SIG-M5 treated with dmso at 0.1 percent for 504 hours (cell line): ENCODE data around the gene GUCA2B.

Experiments used
- DNase-seq: peaks from one replicate; lab custom pipeline; 2025; ENCODE audit not compliant: unreplicated experiment; lab: John Stamatoyannopoulos, UW

Gene GUCA2B

DNA sequence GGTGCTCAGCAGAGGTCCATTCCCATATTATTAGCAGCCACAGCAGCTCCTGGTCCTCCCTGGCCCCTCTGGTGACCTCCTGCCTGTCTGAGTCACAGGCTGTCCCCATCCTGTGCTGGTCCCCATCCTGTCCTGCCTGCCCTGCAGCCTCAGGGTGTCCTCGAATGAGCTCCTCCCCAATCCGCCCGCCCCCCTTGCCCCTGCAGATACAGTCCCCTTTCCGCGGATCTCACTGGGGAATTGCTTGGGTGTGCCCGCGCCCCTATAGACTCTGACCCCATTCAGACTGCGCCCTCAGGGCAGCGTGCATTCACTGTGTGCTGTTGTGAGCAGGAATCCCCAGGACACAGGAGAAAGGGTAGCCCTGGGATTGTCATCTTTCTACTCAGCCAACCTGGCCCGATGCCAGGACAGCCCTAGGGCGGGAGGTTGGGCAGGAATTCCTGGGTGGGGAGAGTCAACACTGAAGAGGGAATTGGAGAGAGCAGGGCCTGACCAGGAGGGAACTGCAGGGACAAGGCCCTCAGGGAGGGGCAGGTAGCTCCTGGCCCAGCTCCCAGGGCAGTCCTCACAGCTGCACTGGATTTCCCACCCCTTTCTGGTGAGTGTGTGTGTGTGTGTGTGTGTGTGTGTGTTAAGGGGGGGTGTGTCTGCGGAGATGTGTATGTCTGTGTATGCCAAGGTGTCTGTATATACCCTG lies 12.5 kb downstream of the GUCA2B start:
- peak; percentile 37 for DNase-seq

DNA sequence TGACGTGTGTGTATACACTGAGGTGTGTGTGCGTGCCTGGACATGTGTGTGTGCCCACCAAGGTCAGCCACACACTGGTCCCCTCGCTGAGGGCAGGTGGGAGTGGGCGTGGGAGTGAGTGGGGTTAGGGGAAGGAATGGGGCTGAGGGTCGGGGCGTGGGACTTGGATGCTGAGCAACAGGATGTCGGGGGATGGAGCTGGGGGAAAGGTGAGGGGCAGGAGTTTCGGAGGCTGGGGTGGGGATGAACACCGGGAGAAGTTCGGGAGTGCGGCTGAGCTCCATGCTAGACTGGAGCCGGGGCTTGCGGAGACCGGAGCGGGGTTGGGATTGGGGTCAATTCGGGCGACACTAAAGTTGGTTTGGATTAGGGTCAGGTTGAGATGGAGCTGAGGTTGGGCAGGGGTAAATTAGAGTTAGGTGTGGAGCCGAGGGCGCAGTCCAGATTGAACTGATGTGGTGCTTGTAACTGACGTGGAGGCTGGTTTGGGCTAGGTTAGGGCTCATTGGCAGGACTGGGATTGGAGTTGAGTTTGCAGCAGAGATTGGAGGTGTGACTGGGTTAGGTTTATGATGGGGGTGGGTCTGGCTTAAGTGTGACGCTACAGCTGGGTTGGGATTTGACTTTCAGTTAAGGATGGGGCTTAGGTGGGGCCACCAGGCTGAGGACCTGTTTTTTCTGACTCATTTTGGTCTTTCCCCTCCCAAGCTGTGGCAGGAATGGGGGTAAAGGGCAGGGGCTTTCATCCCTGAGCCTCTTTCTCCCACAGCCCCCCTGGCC lies 14.6 kb downstream of the GUCA2B start:
- DNase-seq = no peak

DNA sequence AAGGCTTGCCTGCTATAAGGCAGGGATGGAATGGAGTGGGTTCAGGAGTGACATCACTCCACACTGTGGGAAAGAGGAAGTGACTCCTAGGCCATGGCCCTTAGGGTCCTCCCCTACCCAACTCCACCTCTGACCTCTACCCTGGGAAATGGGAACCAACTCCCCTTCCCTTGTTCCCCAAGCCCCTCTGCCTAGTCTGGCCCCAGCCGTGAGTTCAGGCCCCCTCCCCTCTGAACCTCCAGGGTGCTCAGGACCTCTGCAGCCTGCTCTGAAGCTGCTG lies 15.1 kb downstream of the GUCA2B start:
- DNase-seq = no peak

DNA sequence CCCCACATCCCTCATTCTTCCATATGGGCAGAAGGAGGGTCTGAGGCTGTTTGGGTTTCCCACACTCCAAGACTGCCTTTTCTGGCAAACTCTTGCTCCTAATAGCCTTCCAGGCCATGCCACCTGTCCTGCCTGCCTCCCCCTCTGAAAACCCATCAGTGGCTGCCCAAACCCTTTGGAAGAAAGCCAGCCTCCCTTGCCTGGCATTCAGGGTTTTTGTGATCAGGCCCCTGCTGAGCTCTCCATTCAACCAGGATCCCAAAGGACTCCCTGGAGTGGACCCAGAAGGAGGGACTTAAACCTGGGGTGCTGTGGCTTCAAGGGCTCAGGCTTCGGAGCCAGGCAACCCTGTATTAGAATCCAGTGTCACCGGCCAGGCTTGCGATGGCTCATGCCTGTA lies 15.6 kb downstream of the GUCA2B start:
- DNase-seq = no peak

DNA sequence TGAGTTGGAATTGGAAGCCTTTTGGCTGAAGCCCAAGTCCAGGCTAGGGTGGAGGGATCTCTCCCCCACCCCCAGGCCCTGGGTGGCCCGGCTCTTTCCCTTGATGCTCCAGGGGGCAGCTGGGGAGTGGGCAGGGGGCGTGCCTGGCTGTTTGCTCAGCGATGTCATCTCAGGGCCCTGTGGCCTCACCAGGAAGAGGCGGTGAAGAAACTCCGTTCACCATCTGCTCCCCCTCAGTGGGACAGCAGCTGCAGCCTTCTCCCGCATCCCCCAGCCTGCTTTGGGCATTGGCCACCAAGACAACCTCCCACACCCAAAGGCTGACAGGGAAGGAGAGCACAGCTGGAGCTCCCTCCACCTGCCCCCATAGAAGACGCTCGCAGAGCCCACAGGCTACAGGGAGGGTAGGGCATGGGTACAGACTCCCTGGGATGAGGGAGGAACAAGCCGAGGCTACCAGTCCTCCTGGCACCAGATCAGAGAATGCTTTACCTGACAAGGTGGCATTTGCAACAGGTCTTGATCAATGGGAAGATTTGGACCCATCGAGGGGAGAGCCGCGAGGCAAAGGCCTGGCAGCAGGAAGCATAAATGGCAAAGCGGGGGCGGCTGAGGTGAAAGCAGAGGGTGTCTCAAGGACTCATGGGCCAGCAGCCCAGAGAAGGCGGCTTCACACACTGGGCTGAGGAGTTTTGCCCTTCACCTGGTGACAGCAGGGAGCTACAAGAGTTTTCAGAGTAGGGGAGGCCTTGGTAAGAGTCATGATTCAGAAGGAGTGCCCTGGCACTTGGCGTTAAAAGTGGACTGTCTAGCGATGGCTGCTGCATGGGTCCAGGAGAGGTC lies 17.8 kb downstream of the GUCA2B start:
- no peak for DNase-seq

DNA sequence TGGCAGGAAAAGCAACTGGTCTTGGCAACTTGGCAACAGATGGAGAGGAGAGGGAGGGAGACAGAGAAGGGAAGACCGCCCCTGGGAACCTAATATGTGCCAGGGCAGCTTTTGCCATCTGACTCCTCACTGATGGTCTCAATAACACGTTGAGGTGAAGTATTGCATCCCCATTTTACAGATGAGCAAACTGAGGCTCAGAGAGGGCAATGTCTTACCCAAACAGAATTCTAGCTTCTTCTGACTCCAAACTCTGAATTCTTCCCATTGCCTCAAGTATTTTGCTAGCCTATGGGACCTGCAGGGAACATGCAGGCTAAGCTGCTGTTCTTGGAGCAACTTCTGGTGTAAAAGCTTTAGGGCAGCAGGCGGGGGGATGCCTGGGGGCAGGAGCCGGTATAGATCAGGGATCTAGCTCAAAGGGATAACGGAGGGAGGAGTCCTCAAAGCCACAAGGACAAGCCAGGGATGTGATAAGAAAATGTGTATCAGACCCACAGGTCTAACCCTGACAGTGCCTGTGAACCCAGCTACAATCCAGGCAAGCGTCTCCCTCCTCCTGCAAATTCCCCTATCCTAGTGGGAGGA lies 18.6 kb downstream of the GUCA2B start:
- no peak for DNase-seq

DNA sequence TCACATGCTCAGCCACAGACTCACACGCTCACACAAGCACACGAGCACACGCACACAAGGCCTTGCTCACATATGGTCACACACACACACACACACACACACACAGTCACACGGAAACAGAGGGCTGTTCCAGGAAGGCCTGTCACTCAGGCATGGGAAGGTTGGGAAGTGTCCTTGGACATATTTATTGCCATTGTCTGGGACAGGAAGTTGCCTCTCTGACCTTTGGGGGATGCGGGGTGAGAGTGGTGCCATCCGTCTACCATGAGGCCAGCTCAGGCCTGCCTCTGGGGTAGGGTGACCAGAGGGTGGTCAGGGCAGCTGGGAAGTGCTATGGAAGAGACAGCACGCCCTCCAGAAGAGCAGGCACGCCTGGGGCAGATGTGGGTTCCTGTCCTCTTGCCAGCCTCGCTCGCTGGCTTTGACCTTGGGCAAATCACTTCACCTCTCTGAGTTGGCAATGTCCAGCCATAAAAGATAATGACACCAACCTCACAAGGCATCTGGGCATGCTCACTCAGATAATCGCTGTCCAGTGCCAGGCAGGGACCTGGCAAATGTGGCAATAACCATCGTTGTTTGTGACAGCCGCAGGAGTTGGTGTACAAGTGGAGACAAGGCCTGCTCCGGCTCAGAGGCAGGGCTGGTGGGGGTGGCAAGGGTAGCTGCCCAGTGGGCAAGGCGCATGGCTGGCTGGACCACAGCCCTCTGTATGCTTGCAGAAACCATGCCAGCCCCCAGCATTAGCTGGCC lies 19.3 kb downstream of the GUCA2B start:
- no peak for DNase-seq

DNA sequence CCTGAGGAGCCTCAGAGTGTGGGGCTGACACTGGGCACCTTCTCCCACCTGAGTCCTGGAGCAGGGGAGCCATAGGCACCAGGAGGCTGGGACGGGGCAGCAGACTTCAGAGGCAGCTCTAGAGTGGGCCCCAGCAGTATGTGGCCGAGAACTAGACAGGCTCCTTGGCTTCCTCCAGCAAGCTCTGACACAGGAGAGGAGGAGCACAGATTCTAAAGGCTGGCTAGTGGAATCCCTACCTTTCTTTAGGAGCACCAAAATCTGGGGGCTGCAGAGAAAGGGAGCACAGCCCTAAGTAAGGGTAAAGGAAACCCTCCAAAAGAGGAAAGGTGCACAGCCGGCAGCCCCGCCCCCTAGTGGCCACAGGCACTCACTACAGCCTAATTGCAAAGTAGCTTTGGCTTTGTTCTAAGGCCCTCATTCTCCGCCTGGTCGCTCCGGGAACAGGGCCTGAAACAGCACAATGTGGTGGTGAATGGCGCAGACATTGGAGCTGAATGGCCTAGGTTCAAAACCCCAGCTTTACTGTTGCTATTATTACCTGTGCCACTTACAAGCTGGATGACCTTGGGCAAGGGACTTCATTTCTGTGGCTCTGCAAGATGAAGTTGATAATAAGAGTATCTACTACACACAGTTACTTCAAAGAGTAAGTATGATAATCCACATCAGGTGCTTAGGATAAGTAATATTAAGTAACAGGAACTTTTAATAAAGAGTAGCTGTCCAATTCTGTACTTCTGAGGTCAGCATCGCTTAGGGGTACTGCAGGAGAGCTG lies 20.1 kb downstream of the GUCA2B start:
- peak; percentile 15 for DNase-seq

DNA sequence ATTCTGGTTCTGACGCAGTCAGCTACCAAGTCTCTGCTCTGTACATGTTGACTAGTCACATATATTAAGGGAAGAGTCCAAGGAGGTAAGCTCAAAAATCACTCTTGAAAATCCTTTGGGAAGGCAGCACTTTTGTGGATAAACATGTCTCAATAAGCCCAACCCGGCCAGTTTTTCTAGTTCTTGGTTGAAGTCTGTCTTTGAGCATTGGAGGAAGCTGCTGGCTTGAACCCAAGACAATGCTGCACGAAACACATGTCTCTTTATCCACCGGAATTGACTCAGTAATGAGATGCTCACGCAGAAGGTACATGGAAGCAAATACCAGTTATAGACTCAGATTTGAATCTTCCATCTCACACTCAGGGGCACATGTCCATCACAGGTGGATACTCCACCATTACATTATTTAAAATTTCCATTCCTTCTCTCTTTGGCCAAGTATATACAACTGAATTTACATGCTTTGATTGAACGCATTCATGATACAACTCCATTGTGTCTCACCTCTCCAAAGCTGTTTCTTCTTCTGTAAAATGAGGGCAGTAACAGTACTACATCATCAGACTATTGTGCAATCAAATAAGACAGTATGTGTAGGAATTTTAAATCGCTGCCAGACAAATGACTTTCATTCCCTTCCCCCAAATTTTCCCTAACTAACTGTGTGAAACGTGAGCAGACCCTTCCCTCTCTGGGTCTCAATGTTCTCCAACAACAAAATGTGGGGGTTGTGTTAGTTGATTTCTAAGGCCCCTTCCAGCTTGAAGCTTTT lies 20.9 kb downstream of the GUCA2B start:
- DNase-seq = no peak

DNA sequence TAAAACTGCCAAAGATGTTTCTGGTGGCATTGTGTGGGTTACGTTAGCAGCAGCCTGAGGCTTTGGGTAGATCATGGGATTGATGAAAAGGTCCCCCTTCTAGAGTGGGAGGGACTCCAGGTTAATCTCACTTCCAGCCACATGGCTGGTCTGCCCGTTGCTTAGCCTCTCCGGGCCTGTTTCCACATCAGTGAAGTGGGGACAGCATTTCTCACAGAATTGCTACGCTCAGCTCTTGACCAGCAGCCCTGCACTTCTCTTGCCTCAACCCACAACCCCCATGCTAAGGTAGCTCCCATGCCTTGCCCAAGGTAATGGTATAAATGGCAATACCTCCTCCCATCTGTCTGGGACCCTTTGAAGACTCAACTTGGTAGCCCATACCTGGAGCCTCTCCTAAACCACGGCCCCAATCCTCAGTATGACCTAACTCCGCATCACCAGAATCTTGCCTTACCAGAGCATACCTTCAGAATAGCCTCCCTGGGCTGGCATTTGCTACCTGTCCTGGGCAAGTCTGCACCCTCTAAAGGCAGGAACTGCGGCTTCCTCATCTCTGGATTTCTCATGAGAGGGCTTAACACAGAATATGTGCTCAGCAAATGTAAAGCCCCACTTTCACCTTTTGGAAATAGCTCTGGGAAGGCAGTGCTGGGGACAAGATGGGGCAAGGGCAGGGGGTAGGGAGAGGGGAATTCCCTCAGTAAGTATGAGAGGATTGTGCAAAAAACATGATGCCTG lies 22.3 kb downstream of the GUCA2B start:
- no peak for DNase-seq

DNA sequence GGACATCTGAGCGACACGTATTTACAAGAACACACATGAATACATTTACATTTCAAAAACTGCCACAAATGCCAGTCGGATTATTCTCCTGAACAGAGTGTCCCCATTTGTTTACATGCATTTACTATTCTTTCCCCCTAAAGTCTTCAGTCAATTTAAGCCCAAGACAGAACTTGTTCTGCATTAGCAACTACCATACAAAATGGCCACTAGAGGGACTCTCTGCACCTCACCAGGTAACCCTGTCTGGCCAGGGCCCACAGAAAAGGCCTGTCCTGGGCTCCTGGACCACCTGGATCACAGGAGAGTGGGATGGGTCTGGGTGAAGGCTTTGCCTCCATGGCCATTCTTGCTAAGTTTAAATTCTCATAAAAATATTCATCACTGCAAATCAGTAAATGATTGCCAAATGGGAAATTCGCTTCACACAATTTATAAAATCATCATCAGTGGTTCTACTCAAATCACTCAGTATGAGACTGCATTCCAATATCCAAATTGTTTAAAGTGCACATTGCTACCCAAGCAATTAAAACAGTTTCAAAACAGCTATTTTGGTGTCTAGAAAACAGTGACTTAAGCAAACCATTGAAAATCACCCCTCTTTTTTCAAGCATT lies 23.8 kb downstream of the GUCA2B start:
- peak; percentile 33 for DNase-seq

DNA sequence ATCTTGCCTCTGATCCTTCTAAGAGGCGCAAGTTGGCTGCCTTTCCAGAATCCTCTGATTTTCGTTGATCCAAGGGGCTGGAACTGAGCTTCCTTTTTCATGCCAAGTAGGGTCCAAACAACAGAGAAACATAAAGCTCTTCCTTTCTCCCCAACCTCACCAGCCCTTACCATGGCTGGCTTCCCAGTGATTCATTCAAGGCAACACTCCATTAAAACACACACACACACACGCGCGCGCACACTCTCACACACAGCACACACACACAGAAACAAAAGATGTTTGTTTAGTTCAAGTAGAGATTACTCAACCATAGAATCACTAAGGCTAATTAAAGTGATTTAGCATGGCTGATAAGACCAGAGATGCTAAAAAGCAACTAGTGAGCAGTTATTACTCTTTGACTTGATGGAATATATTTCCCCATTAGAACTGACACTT lies 24.4 kb downstream of the GUCA2B start:
- no peak for DNase-seq

DNA sequence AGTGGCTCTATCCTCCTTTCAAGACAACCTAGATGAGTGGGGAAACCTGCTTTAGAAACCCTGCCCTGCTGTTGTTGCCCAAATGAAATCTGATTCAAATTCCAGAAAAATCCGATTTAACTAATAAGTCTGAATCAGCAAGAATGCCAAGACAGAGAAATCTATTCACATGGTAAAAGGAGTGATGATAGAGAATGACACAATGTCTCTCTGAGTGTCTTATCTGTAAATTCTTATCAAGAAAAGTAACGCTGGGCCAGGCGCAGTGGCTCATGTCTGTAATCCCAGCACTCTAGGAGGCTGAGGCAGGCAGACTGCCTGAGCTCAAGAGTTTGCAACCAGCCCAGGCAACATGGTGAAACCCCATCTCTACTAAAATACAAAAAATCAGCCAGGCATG lies 25.0 kb downstream of the GUCA2B start:
- DNase-seq = no peak

DNA sequence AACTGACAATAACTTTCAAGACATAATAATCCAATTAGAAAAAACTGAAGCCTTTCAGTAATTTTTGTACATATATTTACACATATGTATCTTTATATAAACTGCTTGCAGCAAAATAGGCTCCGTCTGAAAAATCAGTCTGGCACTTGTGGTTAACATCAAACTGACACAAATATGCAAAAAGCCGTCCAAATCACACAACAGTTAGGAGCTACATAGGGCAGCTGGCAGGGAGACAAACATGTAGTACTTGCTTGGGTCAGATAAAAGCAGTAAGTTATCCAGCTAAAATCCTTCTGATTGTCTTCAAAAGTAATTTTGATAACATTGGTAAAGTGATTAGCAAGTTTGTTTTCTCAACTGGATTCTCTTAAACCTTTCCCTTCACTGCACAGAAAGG lies 26.1 kb downstream of the GUCA2B start:
- no peak for DNase-seq

DNA sequence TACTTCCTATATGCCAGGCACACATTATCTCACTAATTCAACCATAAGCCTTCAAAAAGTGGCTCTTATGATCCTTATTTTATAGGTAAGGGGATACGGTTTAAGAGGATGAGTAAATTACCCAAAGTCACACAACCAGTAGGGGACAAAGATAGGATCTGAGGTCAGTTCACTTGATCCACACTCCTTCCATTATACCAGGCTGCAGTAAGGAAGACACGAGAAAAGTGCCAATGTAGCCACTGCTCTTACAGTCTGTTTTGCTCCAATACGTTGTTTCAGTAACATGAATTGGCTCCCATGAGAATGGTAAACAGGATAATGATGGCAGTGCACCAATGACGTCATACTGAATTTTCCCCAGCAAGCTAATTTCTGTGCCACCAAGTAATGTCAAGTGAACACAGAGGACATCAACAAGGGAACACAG lies 26.7 kb downstream of the GUCA2B start:
- no peak for DNase-seq

DNA sequence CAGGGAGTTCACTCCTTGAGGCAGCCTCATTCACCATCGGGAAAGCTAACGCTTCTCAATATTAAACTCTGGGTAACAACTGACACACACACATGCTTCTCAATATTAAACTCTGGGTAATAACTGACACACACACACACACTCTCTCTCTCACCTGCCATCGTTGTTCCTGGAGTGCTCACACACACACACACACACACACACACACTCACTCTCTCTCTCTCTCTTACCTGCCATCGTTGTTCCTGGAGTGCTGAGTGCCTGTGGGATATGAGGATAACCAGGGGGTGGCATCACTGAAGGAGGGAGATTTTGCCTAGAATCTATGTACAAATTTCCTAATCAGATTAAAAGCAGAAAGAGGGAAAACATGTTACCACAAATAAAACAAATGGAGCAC lies 28.5 kb downstream of the GUCA2B start:
- no peak for DNase-seq

DNA sequence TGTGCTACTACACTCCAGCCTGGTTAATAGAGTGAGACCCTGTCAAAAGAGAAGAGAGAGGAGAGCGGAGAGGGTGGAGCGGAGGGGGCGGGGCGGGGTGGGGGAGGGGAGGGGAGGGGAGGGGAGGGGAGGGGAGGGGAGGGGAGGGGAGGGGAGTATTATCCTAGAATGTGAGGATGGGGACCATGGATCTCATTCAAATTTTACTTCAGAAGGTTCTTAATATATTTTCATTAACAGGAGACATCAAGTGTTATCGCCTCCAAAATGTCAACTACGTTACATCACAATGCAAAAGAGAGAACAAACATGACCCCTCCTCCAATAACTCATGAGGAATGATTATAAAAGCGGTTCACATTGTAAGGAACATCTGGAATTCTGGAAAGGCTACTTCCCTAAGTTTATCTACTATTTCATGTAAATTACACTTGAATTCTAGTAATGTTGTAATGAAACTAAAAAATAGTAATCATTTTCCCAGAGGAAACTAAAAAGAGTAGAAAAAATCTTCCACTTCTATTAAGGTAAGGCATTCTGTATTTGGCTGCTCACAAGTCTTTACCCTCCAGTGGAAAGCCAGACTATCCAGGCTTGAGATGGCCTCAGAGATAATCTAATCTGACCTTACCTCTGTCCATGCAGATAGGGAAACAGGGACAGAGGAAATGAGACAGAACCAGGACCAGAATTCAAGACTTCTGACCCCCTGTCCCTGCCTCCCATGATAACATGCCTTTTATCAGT lies 30.2 kb downstream of the GUCA2B start:
- DNase-seq = no peak

DNA sequence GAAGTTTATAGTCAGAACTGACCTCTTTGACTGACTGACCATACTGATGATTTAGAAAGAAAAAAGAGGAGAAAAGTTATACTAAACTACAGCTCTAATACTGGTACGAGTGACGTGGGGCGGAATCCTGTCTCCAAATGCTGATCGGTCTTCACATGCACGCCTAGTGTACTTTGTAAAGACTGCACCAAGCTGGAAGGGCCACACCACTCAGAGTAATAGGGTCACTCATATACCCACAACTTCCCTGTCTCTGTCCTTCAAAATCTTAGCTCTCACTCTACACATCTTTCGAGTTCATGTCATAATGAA lies 30.7 kb downstream of the GUCA2B start:
- no peak for DNase-seq
